ENCODE measurements around the gene CDH3.

The CDH3 gene

DNA sequence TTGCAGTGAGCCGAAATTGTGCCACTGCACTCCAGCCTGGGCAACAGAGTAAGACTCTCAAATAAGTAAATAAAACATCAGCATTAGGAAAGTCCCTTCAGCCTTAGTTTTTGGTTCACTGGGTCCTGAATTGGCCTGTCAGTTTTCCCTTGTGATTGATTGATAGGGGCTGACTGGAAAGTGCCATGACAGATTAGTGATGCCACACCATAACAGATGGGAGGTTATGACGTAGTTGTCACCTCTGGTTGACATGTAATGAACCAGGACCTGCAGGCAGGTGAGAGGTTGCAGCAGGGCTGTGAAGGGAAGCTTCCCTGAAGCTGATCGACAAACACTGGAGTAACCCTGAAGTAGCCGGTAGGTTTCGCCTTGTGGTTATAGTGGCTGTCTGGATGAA, 41.8 kb downstream of the CDH3 start:
- H3K9me2 ChIP-seq (replicated peaks; ENCODE audit: control insufficient read depth, low read length), result no peaks in the 10 kb centered on the region
- no peak overlapping the region for H3K4me3 ChIP-seq (ENCODE audit: low read length)
- no peaks in the 10 kb centered on the region for H4K20me1 ChIP-seq (ENCODE audit: control insufficient read depth, insufficient read depth, low read depth, low read length)
- H3K79me2 ChIP-seq (ENCODE audit: control insufficient read depth, low read length), result no peaks in the 10 kb centered on the region
- H3K36me3 ChIP-seq (ENCODE audit: control insufficient read depth, low read length), result no peaks in the 10 kb centered on the region
- no peak for TF ChIP-seq EZH2phosphoT487 (IDR thresholded peaks at IDR 0.05; ENCODE audit: borderline replicate concordance, low read length)
- TF ChIP-seq, protein P1, sequence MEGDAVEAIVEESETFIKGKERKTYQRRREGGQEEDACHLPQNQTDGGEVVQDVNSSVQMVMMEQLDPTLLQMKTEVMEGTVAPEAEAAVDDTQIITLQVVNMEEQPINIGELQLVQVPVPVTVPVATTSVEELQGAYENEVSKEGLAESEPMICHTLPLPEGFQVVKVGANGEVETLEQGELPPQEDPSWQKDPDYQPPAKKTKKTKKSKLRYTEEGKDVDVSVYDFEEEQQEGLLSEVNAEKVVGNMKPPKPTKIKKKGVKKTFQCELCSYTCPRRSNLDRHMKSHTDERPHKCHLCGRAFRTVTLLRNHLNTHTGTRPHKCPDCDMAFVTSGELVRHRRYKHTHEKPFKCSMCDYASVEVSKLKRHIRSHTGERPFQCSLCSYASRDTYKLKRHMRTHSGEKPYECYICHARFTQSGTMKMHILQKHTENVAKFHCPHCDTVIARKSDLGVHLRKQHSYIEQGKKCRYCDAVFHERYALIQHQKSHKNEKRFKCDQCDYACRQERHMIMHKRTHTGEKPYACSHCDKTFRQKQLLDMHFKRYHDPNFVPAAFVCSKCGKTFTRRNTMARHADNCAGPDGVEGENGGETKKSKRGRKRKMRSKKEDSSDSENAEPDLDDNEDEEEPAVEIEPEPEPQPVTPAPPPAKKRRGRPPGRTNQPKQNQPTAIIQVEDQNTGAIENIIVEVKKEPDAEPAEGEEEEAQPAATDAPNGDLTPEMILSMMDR (IDR thresholded peaks at IDR 0.05; ENCODE audit: low read depth, low read length, poor library complexity, severe bottlenecking), result no peak
- no peak overlapping the region for H3K4me2 ChIP-seq (ENCODE audit: low read length)
- no peaks in the 10 kb centered on the region for H3F3A ChIP-seq (ENCODE audit: control insufficient read depth, insufficient read depth)
- H3K27me3 ChIP-seq (ENCODE audit: control insufficient read depth, low read length), result no peaks in the 10 kb centered on the region
- no peaks in the 10 kb centered on the region for H3K9me3 ChIP-seq (ENCODE audit: control insufficient read depth, insufficient read depth, low read length)
- no peaks in the 10 kb centered on the region for H3K4me1 ChIP-seq (ENCODE audit: control insufficient read depth, low read length)
- H3K27ac ChIP-seq (ENCODE audit: low read depth, low read length), result no peak overlapping the region

DNA sequence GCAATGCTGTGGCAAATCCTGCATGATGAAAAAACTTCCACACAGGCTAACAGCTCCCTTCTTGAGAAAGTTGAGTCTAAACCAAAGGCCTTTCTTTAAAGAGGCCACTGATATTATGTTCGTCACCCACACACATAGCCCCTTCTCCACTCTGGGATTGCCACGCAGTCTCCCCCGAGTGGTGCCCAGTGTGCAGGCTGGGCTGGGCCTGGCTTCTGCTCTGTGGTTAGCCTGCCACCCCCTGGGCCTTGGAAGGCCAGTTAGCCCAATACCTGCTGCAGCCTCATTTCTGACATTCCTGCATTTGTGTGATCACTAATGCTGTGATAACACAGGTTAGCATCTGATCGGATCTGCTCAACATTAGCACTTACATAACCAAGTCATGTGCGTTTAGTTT, 44.8 kb downstream of the CDH3 start:
- no peak overlapping the region for H3K4me2 ChIP-seq (ENCODE audit: low read length)
- no peaks in the 10 kb centered on the region for H3K79me2 ChIP-seq (ENCODE audit: control insufficient read depth, low read length)
- H3K27ac ChIP-seq (ENCODE audit: low read depth, low read length), result no peak overlapping the region
- H3K4me3 ChIP-seq (ENCODE audit: low read length), result no peak overlapping the region
- H3K27me3 ChIP-seq (ENCODE audit: control insufficient read depth, low read length), result no peaks in the 10 kb centered on the region
- no peaks in the 10 kb centered on the region for H3K9me3 ChIP-seq (ENCODE audit: control insufficient read depth, insufficient read depth, low read length)
- H3K9me2 ChIP-seq (replicated peaks; ENCODE audit: control insufficient read depth, low read length), result no peaks in the 10 kb centered on the region
- no peaks in the 10 kb centered on the region for H3K36me3 ChIP-seq (ENCODE audit: control insufficient read depth, low read length)
- no peaks in the 10 kb centered on the region for H3F3A ChIP-seq (ENCODE audit: control insufficient read depth, insufficient read depth)
- no peaks in the 10 kb centered on the region for H3K4me1 ChIP-seq (ENCODE audit: control insufficient read depth, low read length)
- no peaks in the 10 kb centered on the region for H4K20me1 ChIP-seq (ENCODE audit: control insufficient read depth, insufficient read depth, low read depth, low read length)
- TF ChIP-seq, protein P1 (IDR thresholded peaks at IDR 0.05; ENCODE audit: low read depth, low read length, poor library complexity, severe bottlenecking), result no peak
- TF ChIP-seq EZH2phosphoT487 (IDR thresholded peaks at IDR 0.05; ENCODE audit: borderline replicate concordance, low read length), result no peak

DNA sequence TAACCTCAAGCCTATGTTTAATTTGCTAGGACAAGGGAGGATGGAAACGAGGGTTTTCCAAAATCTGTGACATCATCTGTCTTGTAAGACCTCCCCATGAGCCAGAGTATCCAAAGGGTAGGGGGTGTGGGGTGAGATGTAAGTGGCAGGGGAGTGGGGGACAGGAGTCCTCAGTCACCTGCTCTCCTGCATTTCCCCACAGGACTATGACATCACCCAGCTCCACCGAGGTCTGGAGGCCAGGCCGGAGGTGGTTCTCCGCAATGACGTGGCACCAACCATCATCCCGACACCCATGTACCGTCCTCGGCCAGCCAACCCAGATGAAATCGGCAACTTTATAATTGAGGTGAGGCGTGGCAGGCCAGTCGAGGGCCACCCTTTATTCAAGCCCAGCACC, 50.5 kb downstream of the CDH3 start:
- H4K20me1 ChIP-seq (ENCODE audit: control insufficient read depth, insufficient read depth, low read depth, low read length), result no peaks in the 10 kb centered on the region
- H3K27me3 ChIP-seq (ENCODE audit: control insufficient read depth, low read length), result no peaks in the 10 kb centered on the region
- H3K27ac ChIP-seq (ENCODE audit: low read depth, low read length), result no peak overlapping the region
- H3K36me3 ChIP-seq (ENCODE audit: control insufficient read depth, low read length), result no peaks in the 10 kb centered on the region
- H3K9me2 ChIP-seq (replicated peaks; ENCODE audit: control insufficient read depth, low read length), result no peaks in the 10 kb centered on the region
- no peak overlapping the region for H3K4me3 ChIP-seq (ENCODE audit: low read length)
- TF ChIP-seq, protein P1 (IDR thresholded peaks at IDR 0.05; ENCODE audit: low read depth, low read length, poor library complexity, severe bottlenecking), result no peak
- no peak for TF ChIP-seq EZH2phosphoT487 (IDR thresholded peaks at IDR 0.05; ENCODE audit: borderline replicate concordance, low read length)
- H3F3A ChIP-seq (ENCODE audit: control insufficient read depth, insufficient read depth), result no peaks in the 10 kb centered on the region
- no peaks in the 10 kb centered on the region for H3K4me1 ChIP-seq (ENCODE audit: control insufficient read depth, low read length)
- H3K79me2 ChIP-seq (ENCODE audit: control insufficient read depth, low read length), result no peaks in the 10 kb centered on the region
- no peaks in the 10 kb centered on the region for H3K9me3 ChIP-seq (ENCODE audit: control insufficient read depth, insufficient read depth, low read length)
- no peak overlapping the region for H3K4me2 ChIP-seq (ENCODE audit: low read length)

DNA sequence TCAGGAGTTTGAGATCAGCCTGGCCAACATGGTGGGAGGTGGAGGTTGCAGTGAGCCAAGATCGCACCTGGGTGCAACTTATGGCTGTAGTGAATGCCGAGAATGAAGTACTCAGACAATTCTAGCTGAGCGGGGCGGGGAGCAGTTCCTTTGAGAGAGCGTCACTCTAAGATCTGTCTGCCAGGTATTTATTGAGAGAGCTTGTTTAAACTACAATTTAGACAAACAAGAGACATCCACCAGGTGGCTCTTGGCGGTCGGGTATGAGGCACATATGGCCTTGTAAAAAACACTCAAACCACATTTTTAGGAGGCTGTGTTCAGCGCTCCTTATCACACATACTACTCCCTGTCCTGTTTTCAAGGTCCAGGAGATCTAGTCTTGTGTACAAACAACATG, 51.4 kb downstream of the CDH3 start:
- H3K36me3 ChIP-seq (ENCODE audit: control insufficient read depth, low read length), result no peaks in the 10 kb centered on the region
- no peaks in the 10 kb centered on the region for H3K79me2 ChIP-seq (ENCODE audit: control insufficient read depth, low read length)
- no peak overlapping the region for H3K27ac ChIP-seq (ENCODE audit: low read depth, low read length)
- no peak overlapping the region for H3K4me3 ChIP-seq (ENCODE audit: low read length)
- no peaks in the 10 kb centered on the region for H3K9me2 ChIP-seq (replicated peaks; ENCODE audit: control insufficient read depth, low read length)
- no peaks in the 10 kb centered on the region for H4K20me1 ChIP-seq (ENCODE audit: control insufficient read depth, insufficient read depth, low read depth, low read length)
- no peaks in the 10 kb centered on the region for H3F3A ChIP-seq (ENCODE audit: control insufficient read depth, insufficient read depth)
- no peaks in the 10 kb centered on the region for H3K27me3 ChIP-seq (ENCODE audit: control insufficient read depth, low read length)
- no peak overlapping the region for H3K4me2 ChIP-seq (ENCODE audit: low read length)
- no peaks in the 10 kb centered on the region for H3K9me3 ChIP-seq (ENCODE audit: control insufficient read depth, insufficient read depth, low read length)
- no peaks in the 10 kb centered on the region for H3K4me1 ChIP-seq (ENCODE audit: control insufficient read depth, low read length)
- TF ChIP-seq, protein P1 (IDR thresholded peaks at IDR 0.05; ENCODE audit: low read depth, low read length, poor library complexity, severe bottlenecking), result no peak
- TF ChIP-seq EZH2phosphoT487 (IDR thresholded peaks at IDR 0.05; ENCODE audit: borderline replicate concordance, low read length), result no peak

Data from DOHH2 (cell line).